NCI-H1105 (cell line): ENCODE measurements around the gene RNF39.
"Not testable (repeated sequence)": the region's sequence is repeated elsewhere in the genome, so short reads cannot be mapped to it uniquely, and the experiment has no call there.

Source experiments
- DNase-seq: peaks from one replicate; lab custom pipeline; 2025; lab: John Stamatoyannopoulos, UW

RNF39 gene, protein sequence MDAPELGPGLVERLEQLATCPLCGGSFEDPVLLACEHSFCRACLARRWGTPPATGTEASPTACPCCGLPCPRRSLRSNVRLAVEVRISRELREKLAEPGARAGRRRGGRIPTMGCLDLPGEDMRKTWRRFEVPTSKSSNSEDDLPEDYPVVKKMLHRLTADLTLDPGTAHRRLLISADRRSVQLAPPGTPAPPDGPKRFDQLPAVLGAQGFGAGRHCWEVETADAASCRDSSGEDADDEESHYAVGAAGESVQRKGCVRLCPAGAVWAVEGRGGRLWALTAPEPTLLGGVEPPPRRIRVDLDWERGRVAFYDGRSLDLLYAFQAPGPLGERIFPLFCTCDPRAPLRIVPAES

DNA sequence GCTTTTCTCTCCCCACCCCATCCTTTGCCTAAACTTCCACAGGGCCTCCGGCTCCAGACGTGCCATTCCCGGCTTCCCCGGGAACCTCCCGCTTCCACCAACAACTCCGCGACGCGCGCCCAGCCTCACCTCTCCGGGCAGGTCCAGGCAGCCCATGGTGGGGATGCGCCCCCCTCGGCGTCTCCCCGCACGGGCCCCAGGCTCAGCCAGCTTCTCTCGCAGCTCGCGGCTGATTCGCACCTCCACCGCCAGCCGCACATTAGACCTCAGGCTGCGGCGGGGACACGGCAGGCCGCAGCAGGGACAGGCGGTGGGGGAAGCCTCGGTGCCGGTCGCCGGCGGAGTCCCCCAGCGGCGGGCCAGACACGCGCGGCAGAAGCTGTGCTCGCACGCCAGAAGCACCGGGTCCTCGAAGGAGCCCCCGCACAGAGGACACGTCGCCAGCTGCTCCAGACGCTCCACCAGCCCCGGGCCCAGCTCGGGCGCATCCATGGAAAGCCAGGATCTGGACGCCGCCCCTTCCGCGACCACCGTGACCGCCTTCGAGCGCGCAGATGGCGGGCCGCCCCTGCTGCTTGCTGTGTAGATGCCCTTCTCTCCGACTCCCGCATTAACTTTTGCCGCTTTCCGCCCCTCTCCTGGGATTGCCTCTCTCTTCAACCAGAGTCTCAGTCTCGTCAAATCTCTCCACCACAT is at the start of gene RNF39:
TSS of gene RNF39 (minus strand) at position 676 of the 696 bp plus-strand sequence. CDS start at position 492, 184 bp downstream.
- peak; percentile 10 for DNase-seq

DNA sequence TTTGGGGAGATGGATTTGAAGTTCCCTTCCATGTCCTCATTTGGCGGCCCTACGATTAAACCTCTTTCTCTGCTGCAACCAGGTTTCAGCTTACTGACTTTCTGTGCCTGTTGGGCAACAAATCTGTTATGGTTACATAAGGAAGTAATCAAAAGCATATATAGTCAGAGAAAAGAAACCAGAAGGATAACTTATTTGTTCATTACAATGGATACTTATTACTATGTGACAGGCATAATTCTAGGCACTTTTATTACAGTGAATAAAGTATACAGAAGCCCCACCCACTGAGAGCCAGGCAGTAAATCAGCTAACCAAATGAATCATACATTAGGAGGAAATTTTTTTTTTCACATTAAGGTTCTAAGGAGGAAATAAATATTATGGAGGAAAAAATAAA is 46.9 kb upstream of the RNF39 start:
- no peak for DNase-seq

DNA sequence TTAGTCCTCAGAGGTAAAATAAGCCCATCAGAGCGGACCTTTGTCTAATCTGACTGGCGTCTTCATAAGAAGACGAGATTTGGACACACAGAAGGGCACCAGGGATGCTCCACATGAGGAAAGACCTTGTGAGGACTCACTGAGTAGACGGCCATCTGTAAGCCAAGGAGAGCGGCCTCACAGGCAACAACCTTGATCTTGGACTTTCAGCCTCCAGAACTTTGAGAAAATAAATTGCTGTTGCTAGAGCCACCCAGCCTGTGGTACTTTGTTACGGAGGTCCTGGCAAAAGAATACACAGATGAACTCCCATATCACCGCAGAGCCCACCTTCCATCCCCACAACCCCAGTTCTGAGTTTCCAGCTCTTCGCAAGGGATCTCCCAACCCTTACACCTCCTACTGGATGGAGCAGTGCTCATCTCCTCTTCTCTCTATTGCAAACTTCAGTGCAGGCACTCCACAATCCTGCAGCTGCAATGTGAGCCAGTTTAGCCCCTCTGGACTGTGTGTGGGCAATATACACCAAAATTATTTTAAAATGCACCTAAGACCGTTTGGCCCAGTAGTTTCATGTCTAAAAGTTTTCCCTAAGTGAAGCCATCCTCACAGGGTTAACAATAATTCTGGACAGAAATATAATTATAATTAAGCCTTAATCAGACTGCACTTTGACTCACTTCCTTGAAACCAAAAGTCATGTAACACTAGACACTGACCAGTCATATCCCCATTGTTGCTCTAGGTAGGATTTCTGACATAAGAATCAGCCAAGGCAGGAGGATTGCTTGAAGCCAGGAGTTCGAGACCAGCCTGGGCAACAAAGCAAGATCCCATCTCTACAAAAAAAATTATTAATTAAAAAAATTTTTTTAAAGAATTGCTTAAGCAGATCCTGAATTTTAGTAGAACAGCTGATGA is 46.1 kb upstream of the RNF39 start:
- no peak for DNase-seq

DNA sequence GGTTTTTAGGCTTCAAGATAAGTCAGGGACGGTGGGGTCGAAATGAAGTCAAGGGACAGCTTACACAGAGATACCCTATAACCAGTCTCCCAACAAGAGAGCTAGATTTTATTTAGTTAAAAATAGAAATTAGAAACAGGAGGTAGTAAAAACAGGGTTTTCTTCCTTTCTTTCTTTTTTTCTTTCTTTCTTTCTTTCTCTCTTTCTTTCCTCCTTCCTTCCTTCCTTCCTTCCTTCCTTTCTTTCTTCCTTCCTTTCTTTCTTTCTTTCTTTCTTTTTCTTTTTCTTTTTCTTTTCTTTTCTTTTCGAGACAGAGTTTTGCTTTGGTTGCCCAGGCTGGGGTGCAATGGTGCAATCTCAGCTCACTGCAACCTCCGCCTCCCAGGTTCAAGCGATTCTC is 43.1 kb upstream of the RNF39 start:
- not testable (repeated sequence) for DNase-seq

DNA sequence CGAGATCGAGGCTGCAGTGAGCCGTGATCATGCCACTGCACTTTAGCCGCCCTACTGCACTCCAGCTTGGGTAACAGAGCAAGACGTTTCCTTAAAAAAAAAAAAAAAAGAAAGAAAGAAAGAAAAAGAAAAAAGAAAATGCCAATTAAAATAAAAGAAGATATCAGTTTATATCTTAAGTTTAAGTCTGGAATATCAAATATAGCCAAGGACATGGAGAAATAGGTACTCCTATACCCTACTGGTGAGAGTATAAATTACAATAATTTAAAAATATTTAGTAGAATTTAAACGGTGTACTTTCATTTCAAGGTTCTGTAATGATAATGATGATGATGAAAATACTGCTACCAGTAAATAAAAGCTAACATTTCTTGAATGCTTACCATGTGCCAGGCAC is 41.2 kb upstream of the RNF39 start:
- DNase-seq = no peak

DNA sequence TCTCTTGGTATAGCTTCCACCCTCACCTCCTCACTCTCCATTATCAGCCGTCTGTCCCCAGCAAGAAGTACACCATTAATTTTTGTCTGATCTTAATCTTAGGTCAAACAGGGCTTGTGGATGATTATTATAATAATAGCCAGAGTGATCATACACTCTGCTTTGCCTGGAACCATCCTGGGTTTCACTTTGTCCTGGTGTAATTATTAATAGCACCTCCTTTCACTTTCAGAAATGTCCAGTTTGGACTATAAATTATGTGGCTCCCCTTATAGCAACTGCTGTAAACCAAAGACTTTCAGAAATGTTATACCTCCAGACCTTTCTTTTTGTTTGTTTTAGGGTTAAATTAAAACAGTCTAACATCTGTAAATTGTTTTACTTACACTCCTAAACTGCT is 38.3 kb upstream of the RNF39 start:
- no peak for DNase-seq

DNA sequence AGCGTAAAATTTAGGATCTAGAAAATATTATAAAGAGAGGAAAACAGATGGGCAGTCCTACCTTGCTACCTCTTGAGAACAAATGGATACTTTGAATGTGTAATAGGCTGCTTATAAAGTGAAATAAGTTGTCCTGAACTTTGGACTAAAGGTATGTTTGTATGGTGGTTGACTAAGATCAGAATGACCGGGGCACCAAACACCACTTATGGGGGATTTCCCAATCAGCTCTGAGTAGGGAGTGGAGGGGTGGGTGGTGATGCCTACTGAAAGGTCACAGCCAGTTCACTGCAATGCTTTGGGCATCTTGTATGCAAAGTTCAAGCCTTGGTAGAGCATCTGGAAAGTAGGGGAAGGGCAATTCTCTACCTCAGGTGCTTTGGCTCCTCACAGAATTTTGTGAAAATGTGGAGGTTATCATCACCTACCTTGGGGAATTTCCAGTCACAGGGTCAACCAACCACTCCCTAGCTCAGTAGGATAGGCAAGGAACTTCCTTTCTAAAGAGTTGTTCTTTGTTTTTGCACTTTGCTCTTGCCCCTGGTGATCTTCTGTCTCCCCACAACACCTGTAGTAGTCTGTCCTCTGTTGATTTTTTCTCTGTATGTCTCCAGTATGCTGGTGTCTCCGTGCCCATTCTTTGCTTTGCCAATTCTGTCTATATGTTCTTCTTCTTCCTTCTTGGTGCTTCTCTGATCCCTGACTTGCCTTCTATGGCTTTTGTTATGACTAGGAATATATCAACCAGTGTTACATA is 37.6 kb upstream of the RNF39 start, which contains the start of gene TRIM31:
TSS of gene TRIM31 (minus strand) at position 88 of the 757 bp plus-strand sequence. CDS start 285 bp downstream, outside the sequence.
- no peak for DNase-seq

DNA sequence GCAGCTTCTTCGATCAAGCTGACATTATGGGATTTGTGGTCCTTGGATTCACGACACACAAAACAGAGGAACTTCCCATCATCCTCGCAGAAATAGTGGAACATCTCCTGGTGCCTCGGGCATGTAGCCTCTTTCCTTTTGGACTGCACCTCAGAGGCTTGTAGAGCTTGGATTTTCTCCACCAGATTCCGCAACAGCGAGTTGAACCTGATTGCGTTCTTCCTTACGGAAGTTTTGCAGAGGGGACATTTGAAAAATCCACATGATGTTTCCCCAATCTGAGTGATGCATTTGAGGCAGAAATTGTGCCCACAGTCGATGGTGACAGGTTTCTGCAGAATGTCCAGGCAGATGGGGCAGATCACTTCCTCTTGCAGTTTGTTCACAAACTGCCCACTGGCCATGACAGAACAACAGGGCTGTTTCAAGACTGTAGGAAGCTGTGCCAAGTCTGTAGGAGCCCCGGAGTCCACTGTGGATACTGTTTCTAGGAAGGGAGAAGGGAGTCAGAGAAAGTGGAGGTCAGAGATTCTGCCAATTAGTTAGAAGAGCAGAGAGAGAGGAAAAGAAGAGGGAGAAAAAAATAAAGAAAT is 36.9 kb upstream of the RNF39 start:
- no peak for DNase-seq

DNA sequence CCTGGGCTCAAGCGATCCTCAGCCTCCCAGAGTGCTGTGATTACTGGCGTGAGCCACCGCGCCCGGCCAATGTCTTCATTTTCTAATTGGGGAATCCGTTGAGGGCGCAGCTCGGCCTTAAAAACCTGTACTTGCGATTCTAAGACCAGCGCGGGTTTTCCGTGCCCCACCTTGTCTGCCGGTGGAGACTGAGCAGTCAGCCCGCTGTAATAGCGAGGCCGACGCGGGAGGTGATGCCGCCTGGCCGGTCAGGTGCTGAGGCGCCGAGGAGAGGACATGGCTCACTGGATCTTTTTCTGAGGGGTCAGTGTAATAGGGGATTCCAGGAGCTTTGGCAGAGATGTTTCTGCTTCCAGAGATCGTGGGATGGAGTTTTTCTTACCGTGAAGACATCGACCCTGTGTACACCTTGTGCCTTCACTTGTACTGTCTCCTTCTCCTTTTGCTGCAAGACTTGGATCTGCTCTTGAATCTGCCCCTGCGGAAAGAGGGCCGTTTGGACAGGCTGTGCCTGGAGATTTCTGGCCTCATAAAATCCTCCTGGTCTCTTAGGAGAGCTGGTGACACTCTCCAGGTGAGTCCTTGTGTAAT is 35.8 kb upstream of the RNF39 start:
- DNase-seq = no peak

DNA sequence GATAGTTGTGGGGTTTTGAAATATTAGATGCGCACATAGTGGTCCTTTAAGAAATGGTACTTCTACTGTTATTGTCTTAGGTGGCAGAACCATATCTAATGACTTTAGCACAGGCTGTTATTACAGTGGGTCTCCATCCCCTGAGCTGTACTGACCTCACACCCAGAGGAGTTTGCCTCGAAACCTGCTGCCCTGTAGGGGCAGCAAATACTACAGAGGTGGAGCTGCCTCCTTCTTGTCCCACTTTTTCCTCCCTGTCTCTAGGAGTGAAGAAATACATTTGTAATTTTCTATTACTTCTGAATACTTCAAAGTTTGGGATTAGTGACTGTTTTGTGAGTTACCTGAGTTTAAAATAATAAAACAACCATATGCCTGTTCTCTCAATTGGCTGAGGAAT is 29.1 kb upstream of the RNF39 start:
- no peak for DNase-seq

DNA sequence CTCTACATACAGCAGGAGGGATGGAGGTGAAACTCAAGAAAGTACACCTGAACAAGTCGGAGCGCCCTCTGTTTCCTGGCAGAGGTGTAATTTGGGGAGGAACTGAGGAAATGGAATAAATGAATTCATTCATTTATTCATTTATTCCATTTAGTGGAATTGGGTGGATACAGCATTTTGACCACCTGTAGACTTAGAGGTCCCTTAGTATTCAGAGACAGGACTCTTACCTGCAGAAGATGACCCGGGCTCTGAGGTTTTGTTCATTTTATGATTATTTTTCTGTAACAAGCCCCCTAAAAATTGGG is 28.3 kb upstream of the RNF39 start:
- DNase-seq = no peak

DNA sequence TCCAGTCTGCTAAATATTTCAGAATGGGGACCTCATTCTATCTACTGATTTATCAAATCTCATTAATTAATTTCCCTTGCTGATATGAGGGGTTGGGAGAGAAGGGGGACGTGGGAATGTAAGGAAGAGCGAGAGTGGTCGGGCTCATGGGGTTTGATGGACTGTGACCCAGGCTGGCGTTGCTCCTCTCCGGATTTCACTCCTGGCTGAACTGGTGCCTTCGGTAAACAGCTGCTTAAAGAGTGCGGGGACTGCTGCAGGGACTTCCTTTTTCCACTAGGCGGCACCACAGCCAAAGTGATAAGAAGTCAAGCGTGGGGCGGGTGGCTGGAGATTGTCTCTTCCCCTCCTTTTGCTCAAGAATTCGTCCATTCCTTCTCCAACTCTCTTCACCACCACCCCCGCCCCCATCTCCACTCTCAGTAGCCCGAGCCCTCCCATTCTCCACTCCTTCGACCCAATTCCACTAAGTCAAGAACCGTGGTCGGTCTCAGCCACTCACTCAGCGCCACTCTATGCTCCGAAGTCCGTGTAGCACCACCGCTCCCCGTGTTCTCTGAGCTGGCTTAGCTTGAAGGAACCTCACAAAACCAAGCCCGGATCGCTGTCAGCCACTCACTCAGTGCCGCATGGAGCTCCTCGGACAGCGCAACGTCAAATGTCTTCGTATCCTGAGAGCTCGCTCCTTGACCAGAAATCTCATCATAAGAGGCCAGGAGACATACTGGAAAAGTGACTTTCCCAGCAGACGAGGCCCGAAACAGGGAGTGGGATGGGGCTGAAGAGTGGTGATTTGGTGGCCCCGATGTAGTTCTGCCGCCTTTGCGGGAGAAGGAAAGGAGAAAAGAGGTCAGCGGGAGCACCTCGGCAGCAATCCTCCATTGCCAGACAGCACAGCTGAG is 27.7 kb upstream of the RNF39 start:
- peak; percentile 72 for DNase-seq

DNA sequence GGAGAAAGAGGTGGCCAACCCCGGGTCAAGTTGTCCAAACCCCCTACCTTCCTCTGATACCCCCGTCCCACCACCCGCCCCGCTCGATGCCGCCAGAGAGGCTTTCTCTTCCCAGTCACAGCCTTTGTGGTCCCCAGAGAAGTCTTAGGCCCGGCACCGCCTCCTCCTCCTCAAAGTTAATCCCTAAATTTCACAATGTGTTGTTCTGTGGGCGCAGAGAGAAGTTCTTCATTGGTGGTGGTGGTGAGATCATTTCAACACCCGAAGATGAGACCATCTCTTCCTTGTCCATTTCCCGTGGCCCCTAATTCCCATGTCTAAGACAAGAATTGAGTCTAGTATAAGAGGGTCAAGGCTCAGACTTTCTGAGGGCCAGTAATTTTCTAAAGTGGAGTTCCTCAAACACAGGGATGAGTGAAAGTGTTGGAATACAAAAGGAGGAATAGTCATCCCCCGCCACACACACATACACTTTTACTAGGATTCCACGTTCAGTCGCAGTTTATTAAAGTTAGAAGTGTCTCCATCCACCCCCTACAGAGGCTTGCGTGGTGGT is 26.9 kb upstream of the RNF39 start:
- no peak for DNase-seq

DNA sequence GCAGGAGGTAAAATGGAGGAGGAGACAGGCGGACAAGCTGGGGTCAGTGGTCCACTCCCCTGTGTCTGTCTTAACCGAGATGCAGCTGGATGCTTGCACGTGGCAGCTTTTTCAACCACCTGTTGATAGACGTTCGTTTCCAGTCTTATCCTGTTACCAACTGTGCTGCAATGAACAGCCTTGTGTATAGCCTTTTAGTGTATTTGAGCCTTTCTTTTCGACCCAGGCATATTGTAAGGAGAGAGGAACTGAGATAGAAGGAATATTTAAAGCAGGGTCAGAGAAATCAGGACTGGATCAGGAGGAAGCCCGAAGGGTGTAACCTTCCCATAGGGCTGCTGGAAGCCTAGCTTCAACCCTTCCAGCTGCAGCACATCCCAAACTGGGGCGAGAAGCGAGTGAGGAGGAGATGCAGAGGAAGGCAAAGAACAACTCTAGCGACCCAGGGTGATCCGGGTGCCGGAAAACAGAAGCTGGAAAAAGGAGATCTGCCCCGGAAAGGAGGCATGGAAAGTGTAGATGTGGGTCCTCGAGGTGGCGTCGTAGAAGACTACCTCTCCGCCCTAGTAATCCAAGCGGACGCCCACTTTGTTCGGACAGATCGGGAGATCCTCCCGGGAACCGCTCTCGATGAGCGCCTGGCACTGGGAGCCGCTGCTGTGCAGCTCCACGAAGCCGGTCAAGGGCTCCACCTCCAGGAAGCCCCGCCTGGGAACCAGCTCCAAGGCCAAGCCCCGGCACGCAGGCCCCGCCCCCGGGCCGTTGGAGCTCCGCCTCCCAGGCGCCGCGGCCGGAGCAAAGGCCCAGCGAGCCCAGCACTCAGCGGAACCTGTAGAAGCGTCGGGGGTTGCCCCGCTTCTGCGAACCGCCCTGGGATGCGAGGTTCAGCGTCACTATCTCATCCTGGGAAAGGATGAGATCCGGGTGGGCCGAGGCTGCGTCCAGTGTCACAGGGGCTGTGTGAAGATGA is 26.2 kb upstream of the RNF39 start:
- no peak for DNase-seq

DNA sequence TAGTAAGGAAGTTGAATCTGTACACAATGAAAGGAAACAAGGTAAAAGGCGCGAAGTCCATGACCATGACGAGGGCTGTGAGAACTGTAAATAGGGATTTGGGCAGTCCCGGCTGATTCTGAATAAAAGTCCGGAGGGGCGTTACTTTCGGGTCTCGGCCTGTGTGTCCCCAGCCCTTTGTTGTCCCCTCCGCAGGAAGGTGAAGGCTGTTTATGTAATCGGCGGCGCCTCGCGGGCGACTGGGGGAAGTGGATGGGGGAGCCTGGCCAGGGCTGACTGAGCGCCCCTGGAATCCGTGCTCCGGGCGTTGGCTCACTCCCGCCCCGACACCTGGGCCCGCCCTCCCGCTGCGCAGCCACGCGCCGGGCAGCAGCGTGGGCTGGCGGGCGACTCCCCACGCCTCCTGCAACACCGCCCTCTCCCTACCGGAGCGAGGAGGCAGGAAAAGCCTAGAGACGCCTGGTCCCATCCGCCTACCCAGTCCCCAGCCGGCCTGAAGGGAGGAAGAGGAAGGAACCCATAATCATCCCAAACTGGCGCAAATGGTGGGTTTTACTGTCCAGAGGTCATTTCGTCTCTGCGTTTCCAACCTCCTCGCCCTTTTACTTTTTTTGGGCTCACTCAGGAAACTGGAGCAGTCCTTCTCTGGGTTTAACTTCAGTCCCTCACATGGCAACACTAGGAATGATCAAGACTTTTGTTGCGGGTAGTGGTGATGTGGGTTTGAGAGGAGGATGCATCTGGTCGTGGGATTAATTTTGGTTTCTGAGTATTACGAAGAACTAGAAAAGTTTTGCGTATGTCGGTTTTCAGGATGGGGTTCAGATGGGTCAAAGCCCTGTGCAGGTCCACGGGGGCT is 25.2 kb upstream of the RNF39 start:
- DNase-seq = no peak

DNA sequence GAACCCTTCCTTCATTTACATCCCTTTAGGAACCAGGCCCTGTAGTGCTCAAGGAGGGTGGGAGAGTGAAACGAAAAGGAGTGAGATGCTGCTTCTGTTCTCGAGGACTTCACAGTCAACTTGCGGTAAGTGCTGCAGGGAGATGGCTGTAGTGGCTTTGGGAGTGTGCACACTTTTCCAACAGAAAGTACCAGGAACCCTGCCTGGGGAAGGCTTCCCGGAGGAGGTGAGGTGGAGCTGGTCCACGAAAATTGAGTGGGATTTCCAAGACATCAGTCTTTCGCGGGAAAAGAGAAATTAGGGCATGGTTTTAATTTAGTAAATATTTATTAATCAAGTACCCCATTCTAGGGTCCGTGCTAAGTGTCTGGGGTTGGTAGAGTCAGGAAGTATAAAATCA is 24.6 kb upstream of the RNF39 start:
- DNase-seq = no peak
